ENCODE results near the gene PCGF1.

The PCGF1 gene

DNA sequence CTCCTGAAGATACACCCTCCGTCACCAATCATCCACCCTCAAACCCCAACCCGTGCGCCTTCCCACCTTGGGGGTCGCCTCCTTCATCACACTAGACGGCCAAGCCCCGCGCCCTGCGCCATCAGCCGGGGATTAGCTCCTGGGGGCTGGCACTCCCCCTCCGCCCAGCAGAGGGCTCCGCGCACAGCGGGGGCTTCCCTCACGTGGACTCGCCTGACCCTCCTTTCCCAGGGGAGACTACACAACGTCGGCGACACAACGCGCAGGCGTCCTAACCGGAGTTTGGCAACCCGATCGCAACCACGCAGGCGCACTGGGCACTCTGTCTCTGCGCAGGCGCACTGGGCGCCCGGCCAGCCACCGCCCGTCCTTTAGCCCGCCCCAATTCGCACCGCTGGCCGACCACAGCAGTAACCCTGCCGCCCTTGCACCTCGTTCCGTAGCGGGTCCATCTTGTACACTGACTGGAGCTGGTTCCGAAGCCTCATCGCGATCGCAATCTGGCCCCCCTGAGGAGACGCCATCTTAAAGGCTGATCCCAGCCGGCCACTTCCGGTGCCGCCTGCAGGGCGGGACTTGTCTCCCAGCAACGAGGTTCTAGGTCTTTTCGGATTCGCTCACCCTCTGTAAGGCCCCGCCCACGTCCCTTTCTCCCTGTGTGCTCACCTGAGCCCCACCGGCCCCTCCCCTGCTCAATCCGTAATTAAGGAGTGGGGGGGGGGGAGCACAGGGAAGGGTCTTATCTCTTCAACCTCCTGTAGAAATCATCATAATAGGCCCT lies at the start of gene PCGF1:
PCGF1 (minus strand) TSS at position 551 of the 781 bp plus-strand sequence; CDS start at position 524, 27 bp downstream.
- peak; percentile 93 for DNase-seq (ENCODE audit: low spot score)

- DNase-seq (ENCODE audit: low spot score), result no peak
These were observed 49.4 kb upstream of the PCGF1 start for GRCh38 chr2:74556831-74557370.

DNA sequence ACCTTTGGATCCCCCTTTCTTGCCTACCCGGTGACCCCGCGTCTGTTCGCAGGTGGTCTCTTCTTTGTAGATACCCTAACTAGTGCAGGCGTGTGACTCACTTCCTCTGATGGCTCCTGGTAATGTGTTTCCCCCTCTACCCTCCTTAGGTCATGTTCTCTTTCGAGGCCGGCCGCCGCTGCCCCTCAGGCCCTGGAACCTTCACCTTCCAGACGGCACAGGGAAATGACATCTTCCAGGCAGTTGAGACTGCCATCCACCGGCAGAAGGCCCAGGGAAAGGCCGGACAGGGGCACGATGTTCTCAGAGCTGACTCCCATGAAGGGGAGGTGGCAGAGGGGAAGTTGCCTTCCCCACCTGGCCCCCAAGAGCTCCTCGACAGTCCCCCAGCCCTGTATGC lies 48.7 kb upstream of the PCGF1 start:
- no peak for DNase-seq (ENCODE audit: low spot score)

GRCh38 chr2:74555610-74556103 lies 48.2 kb upstream of the PCGF1 start:
- no peak for DNase-seq (ENCODE audit: low spot score)

GRCh38 chr2:74554820-74555531 lies 47.5 kb upstream of the PCGF1 start:
- peak; percentile 75 for DNase-seq (ENCODE audit: low spot score)

- DNase-seq (ENCODE audit: low spot score), result peak; percentile 90
These were observed 46.7 kb upstream of the PCGF1 start, which contains the start of the genes DOK1 and LOXL3 for GRCh38 chr2:74553892-74554819. Gene DOK1 (plus strand): TSS chr2:74554720. CDS start chr2:74554755, 35 bp downstream. Gene LOXL3 (minus strand): TSS chr2:74553942. CDS start chr2:74552634, 1,308 bp downstream.

GRCh38 chr2:74552914-74553811 lies 45.7 kb upstream of the PCGF1 start:
- no peak for DNase-seq (ENCODE audit: low spot score)

DNA sequence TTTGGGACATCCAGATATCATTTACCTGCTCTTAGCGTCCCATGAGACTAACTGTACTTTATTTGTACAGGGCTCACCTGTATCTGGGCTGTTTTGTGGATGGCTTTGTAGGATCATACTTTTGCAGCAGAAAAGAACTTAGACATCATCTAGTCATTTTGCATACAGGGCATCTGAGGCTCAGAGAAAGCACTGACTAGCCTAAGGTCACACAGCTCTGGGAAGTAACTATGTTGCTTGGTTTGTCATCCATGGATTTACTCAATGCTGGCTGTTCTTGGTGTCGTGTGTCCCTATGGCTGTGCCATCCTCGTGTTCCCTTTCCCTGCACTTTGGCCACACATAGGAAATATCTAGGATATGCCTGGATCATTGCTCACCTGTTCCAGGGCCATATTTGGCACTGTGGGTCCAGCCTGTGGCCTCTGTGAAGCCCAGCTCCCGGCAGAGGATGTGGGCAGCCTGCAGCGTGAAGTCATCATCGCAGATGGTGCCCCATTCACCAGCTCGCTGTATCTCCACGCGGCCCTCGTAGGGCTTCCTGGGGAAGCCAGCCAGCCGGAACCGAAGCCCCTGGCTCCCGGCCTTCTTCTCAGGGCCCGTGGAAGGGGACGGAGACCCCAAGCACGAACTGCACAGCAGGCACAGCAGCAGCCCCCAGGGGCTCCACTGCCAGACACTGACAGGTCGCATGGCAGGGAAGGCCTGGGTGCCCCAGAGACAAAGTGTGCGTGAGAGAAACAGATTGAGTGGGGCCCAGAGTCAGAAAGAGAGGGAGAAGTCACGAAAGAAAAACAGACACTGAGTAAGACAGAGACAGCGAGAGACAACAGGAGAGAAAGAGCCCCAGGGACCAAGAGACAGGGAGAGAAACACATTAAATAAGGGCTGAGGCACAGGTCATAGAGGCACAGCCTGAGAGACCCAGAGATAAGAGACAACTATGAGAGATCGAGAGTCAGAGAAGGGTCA lies 44.7 kb upstream of the PCGF1 start:
- no peak for DNase-seq (ENCODE audit: low spot score)

DNA sequence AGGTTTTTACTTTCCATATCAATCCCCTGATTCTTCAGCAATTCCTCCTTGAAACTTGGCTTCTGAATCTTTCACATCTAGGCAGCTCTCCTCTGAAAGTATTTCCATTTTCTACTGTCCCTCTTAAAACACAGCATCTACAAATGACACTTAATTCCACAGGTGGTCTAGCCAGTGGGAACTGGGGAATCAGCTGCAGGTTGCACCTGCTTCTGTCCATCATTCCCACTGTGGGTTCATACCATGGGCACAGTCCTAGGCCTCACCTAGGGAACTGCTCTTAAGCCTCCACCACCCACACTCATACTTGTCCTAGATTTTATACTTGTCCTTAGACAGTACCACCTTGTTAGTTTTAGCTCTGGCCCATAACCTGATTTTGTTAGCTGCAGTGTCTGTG lies 44.0 kb upstream of the PCGF1 start:
- no peak for DNase-seq (ENCODE audit: low spot score)

GRCh38 chr2:74550231-74550630 lies 42.7 kb upstream of the PCGF1 start:
- no peak for DNase-seq (ENCODE audit: low spot score)

DNA sequence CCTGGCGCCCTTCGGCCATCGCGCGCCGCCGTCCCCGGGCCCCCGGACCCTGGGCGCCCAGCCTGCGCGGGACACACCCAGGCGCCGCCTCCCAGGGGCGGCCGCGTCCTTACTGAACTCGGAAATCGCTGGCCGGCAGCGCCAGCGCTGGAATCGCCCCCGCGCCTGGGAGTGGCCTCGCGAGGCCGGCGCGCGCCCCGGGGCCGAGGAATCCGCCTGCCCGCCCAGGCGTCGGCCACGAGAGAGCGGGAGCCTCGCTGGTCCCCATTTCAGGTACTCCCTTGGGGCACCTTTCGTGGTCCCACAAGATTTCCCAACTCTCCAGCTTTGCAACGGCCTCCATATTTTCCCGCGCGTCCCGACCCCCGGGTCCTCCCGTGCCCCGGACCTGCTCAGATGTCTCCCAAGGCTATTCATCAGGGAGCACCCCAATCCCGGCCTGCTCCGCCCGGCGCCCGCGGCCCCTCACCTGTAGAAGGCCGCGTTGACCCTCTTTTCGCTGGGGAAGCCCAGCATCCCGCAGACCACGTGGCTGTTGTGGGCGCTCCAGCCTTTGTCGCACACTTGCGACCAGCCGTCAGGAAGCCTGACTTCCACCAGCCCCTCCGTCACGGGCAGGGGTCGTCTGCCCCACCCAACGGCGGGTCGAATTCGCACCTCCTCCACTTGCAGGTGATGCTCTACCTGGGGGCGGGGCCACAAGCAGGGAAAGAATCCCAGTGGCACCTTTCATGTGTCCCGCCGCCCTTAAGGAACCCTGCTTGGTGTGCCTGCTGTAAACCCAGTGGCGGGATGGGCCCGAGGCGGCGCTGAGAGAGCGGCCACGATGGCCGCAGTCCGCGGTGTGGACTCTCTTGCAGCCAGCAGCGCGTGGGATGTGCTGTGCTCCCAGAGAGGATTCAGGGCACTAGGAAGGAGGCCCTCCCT lies 41.7 kb upstream of the PCGF1 start:
- DNase-seq (ENCODE audit: low spot score), result peak; percentile 84

GRCh38 chr2:74548285-74548899 lies 40.9 kb upstream of the PCGF1 start:
- DNase-seq (ENCODE audit: low spot score), result no peak

DNA sequence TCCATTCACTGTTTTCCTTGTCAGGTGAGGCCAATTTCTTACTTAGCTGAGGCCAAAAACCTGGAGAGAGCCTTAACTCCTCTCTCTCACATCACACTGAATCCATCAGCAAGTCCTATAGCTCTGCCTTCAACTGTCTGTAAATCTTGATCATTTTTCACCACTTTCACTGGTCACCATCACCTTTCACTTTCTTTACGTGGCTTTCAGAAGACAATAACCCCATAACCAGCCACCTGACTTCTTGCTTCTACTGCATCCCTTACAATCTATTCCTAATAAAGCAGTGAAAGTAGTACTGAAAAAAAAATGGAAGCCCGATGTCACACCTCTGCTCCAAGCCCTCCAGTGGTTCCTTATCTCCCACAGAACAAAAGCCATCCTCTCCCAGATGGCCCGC lies 38.5 kb upstream of the PCGF1 start:
- no peak for DNase-seq (ENCODE audit: low spot score)

DNA sequence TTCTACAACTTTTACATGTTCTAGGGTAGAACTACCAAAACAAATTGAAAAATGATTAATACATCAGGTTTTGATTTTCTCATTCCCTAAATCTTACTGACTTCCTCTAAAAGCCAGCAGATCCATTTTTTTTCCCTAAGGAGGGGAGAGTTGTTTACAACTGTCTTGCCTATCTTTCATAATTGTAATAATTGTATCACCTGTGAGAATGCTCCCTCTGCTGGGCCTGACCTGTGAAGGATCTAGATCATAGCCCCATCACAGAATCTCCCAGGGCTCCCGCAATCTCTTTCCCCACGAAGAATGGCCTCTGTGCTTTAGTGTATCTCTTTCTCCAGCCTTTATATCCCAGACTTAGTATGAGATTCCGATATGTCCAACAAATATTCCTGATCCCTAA lies 37.1 kb upstream of the PCGF1 start:
- no peak for DNase-seq (ENCODE audit: low spot score)

- DNase-seq (ENCODE audit: low spot score), result no peak
These were observed 35.5 kb upstream of the PCGF1 start for GRCh38 chr2:74542978-74543377.

DNA sequence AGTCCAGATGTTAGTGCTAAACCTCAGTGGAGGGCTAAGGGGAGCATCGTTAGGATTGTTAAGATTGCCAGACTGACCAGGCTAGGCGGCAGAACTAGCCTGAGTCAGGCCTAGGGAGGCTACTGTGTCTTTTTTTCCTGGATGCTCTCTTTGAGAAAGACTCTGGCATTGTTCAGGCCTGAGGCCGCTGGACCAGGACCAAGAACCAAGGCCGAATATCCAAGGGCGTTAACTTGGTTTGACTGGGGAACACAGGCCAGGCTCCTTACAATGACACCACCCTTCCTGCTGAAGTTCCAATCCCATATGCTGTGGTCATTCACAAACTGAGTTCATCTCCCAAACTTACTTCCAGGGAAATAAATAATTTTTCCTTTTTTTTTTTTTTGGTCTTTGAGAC lies 32.8 kb upstream of the PCGF1 start:
- no peak for DNase-seq (ENCODE audit: low spot score)

GRCh38 chr2:74538881-74539339 lies 31.4 kb upstream of the PCGF1 start:
- no peak for DNase-seq (ENCODE audit: low spot score)

GRCh38 chr2:74537140-74537539 lies 29.6 kb upstream of the PCGF1 start:
- DNase-seq (ENCODE audit: low spot score), result no peak

All from iPS-NIHi11 (cell line).